Measurements from ENCODE around the gene COBL. TPM values are rescaled to one million over a fixed set of nuclear protein-coding genes. Genes with fewer than 3 reads are reported as not detected.

COBL gene
- total and polyA plus RNA-seq, 2 of the 8 experiments (the other 6 are each of a cell fraction or from before 2014, with no cell fraction given), result 13.8 to 40.4 TPM

- Histone ChIP-seq H3K9ac (replicated peaks in 1 of 4; ENCODE audit: extremely low read depth in 1 of 4, low read depth in 3 of 4, low read length in 3 of 4) (no peak overlapping the region), H3K79me2 (ENCODE audit: control insufficient read depth in 1 of 2, insufficient read depth in 2 of 2, low read length in 2 of 2) (no peaks in the 10 kb centered on the region), H4K8ac (ENCODE audit: extremely low read depth, insufficient read depth, low read length) (no peak overlapping the region), H3K79me1 (ENCODE audit: low read depth, low read length) (no peaks in the 10 kb centered on the region), H3K4me1 (replicated peaks in 1 of 4; ENCODE audit: control insufficient read depth in 3 of 4, insufficient read depth in 4 of 4, low read length in 3 of 4) (no peaks in the 10 kb centered on the region; a peak in 2 of 7 replicates), H2AK5ac (ENCODE audit: low read depth, low read length) (no peak overlapping the region), H3K23ac (ENCODE audit: insufficient read length) (no peak overlapping the region), H2BK15ac (ENCODE audit: low read length) (no peak overlapping the region), H3K27me3 (replicated peaks in 1 of 4; ENCODE audit: control insufficient read depth in 3 of 4, extremely low read depth in 1 of 4, insufficient read depth in 3 of 4, low read length in 3 of 4) (no peaks in the 10 kb centered on the region), H3K14ac (ENCODE audit: insufficient read length) (no peak overlapping the region), H3K4ac (replicated peaks; ENCODE audit: insufficient read length, low read depth, low read length) (no peak overlapping the region), H3K23me2 (ENCODE audit: low read depth, low read length) (peaks cover 4% of the 10 kb centered on the region; the same call in 1 of the 2 replicates), H3K36me3 (ENCODE audit: control insufficient read depth in 2 of 4, insufficient read depth in 4 of 4, low read length in 3 of 4) (peaks cover 0 to 18% (median 6%) of the 10 kb centered on the region in 4 experiments; a peak in 5 of 8 replicates), H3K4me3 (ENCODE audit: extremely low read depth in 1 of 4, insufficient read depth in 2 of 4, low read depth in 3 of 4, low read length in 4 of 4) (no peak overlapping the region), H2BK20ac (ENCODE audit: low read length) (no peak overlapping the region), H3K4me2 (ENCODE audit: insufficient read depth in 1 of 2, low read depth in 2 of 2, low read length in 2 of 2) (no peak overlapping the region), H2AFZ (ENCODE audit: low read length) (no peak overlapping the region), H2BK5ac (ENCODE audit: low read depth, low read length) (no peak overlapping the region), H3K27ac (ENCODE audit: low read depth, low read length) (no peak overlapping the region), H3K18ac (ENCODE audit: extremely low read depth, low read length) (no peak overlapping the region), H2BK120ac (replicated peaks; ENCODE audit: low read depth, low read length) (no peak overlapping the region), H3K56ac (replicated peaks; ENCODE audit: insufficient read length, low read depth, low read length) (no peak overlapping the region), H3K9me3 (ENCODE audit: insufficient read depth in 2 of 2, low read depth in 1 of 2, low read length in 1 of 2) (no peaks in the 10 kb centered on the region), H4K5ac (ENCODE audit: insufficient read length, low read depth, low read length) (no peak overlapping the region), H2BK12ac (ENCODE audit: low read depth, low read length) (no peak overlapping the region), H4K20me1 (replicated peaks in 1 of 2; ENCODE audit: control insufficient read depth in 1 of 2, insufficient read depth in 2 of 2, low read length in 2 of 2) (no peaks in the 10 kb centered on the region), H4K91ac (replicated peaks; ENCODE audit: insufficient read length, low read length) (no peak overlapping the region)
- TF ChIP-seq EGR1 (IDR thresholded peaks at IDR 0.05; ENCODE audit: borderline replicate concordance, low read depth, low read length) (no peak), SIX5 (IDR thresholded peaks at IDR 0.05; ENCODE audit: low read depth, low read length) (no peak)
- POLR2A ChIA-PET (ENCODE audit: partially characterized antibody), result no interaction called here
- DNase-seq (ENCODE audit: low read depth in 1 of 2, low spot score in 2 of 2) (peak in 1 of 2 experiments; percentile 14), FAIRE-seq (no peak)
- 92% methylated on average over 6 of the region's 6 CpGs; no CpG with 5 or more reads in 1 of the 2 experiments for WGBS, 2 experiments (ENCODE audit: extremely low coverage in 1 of 2, insufficient coverage in 1 of 2, insufficient read length in 1 of 2, insufficient replicate concordance in 2 of 2, low coverage in 1 of 2, low lambda C conversion rate in 2 of 2, missing lambda C conversion rate in 1 of 2)
- CTCF ChIA-PET (ENCODE audit: partially characterized antibody), result interaction anchor here (0.7 to 1.0 kb wide), 3 partner anchors 11 to 120 kb away, joined by 3 to 4 read pairs (median 3); no protein-coding TSS in a partner anchor
Measured at GRCh38 chr7:51022821-51023220, 293.8 kb downstream of the COBL start.
